Keratinocyte (primary cell): ENCODE measurements around the gene SCP2D1. TPM values are rescaled to one million over a fixed set of nuclear protein-coding genes. Genes with fewer than 3 reads are reported as not detected.

ENCODE experiments used
- DNase-seq: peaks from one replicate; pipeline ENCODE4 v3.0.0-alpha.2; 2011; ENCODE audit warnings: low read depth, missing footprints, low spot score
- FAIRE-seq: peaks from 2 replicates; lab custom pipeline; 2011; peaks lifted over from hg19 to GRCh38; lab: Jason Lieb, UNC
- H2AFZ ChIP-seq: 2 replicates; pipeline ENCODE4 v1.6.0; 2012; ENCODE audit warnings: low read length, control low read depth, inconsistent platforms; ENCODE audit not compliant: control insufficient read depth
- H3K27ac ChIP-seq: 2 replicates; pipeline ENCODE4 v1.5.1; 2011; ENCODE audit warnings: low read length; ENCODE audit not compliant: control insufficient read depth, insufficient read depth
- H3K27me3 ChIP-seq: 3 replicates; pipeline ENCODE4 v1.6.0; 2011; ENCODE audit warnings: low read length; ENCODE audit not compliant: control insufficient read depth, insufficient read depth; ENCODE audit errors: extremely low read depth
- H3K36me3 ChIP-seq, 2 experiments: 2 replicates in 1 of 2; 3 replicates in 1 of 2; pipeline ENCODE4 v1.5.1; 2011; ENCODE audit warnings: low read length in 2 of 2, mild to moderate bottlenecking in 1 of 2; ENCODE audit not compliant: control insufficient read depth in 2 of 2, insufficient read depth in 2 of 2; ENCODE audit errors: extremely low read depth in 1 of 2
- H3K4me1 ChIP-seq: 3 replicates; pipeline ENCODE4 v1.5.1; 2011; ENCODE audit warnings: low read length; ENCODE audit not compliant: control insufficient read depth, insufficient read depth; ENCODE audit errors: extremely low read depth
- H3K4me2 ChIP-seq: 3 replicates; pipeline ENCODE4 v1.6.0; 2011; ENCODE audit warnings: low read depth, low read length; ENCODE audit not compliant: control insufficient read depth, insufficient read depth; ENCODE audit errors: extremely low read depth
- H3K4me3 ChIP-seq, 3 experiments: fragments of 200-600 bp in 1 of 3; sonication (generic) in 1 of 3; 2 replicates in 2 of 3; 3 replicates in 1 of 3; pipeline ENCODE4 v1.5.1; 2011 to 2016; ENCODE audit warnings: low read length in 3 of 3, mild to moderate bottlenecking in 3 of 3, control low read depth in 2 of 3, inconsistent platforms in 1 of 3, low read depth in 1 of 3, mixed read lengths in 1 of 3, mixed run types in 1 of 3, moderate library complexity in 1 of 3; ENCODE audit not compliant: control insufficient read depth in 2 of 3, insufficient read depth in 2 of 3; ENCODE audit errors: extremely low read depth in 1 of 3
- H3K79me2 ChIP-seq: 2 replicates; pipeline ENCODE4 v1.6.0; 2012; ENCODE audit warnings: low read length; ENCODE audit not compliant: control insufficient read depth, insufficient read depth
- H3K9ac ChIP-seq: 3 replicates; pipeline ENCODE4 v1.6.0; 2011; ENCODE audit warnings: low read length; ENCODE audit not compliant: control insufficient read depth, insufficient read depth; ENCODE audit errors: extremely low read depth
- H3K9me1 ChIP-seq: 3 replicates; pipeline ENCODE4 v1.6.0; 2011; ENCODE audit warnings: low read length; ENCODE audit not compliant: control insufficient read depth, insufficient read depth; ENCODE audit errors: extremely low read depth
- H3K9me3 ChIP-seq: 2 replicates; pipeline ENCODE4 v1.5.1; 2012; ENCODE audit warnings: low read depth, low read length; ENCODE audit not compliant: control insufficient read depth
- H4K20me1 ChIP-seq: 3 replicates; pipeline ENCODE4 v1.6.0; 2011; ENCODE audit warnings: low read length; ENCODE audit not compliant: control insufficient read depth, insufficient read depth; ENCODE audit errors: extremely low read depth
- EZH2 ChIP-seq: IDR thresholded peaks from one replicate; pipeline ENCODE4 v1.6.1; 2012; ENCODE audit warnings: inconsistent platforms, mild to moderate bottlenecking, low read length, moderate library complexity
- dilution Hi-C: fragments of 300-500 bp; cut with MboI; formaldehyde crosslinking; loops from one replicate; pipeline ENCODE4 v1.7.0; 2020; ENCODE audit warnings: low sequenced_read_pairs; ENCODE audit not compliant: extremely low pct_ligation_motif_present
- polyA minus RNA-seq, 3 experiments: library from RNA; depleted of rRNA, polyadenylated mRNA; stranded (reverse); fragments of >200 nt; gene quantifications; 1 replicate in 1 of 3; 2 replicates in 1 of 3; 3 replicates in 1 of 3; pipeline ENCODE4 v1.2.3, GENCODE V29; 2011
- polyA plus RNA-seq, 5 experiments: library from polyadenylated mRNA; depleted of rRNA in 3 of 5; stranded (reverse) in 3 of 5; stranded (forward) in 1 of 5; unstranded in 1 of 5; fragments of >200 nt; gene quantifications; 1 replicate in 1 of 5; 2 replicates in 3 of 5; 3 replicates in 1 of 5; pipeline versions ENCODE4 v1.2.1 to v1.2.3, GENCODE V29; 2011 to 2012; ENCODE audit warnings: missing spikeins in 2 of 5, low read depth in 1 of 5, low replicate concordance in 1 of 5
- TF ChIP-seq, protein P1 (sequence below), 3 experiments: IDR thresholded peaks in 1 of 3; conservative IDR thresholded peaks in 1 of 3; optimal IDR thresholded peaks in 1 of 3; 2 replicates in 2 of 3; 3 replicates in 1 of 3; pipeline versions ENCODE3 to v1.5.1; 2011; ENCODE audit warnings: low read length in 3 of 3, mild to moderate bottlenecking in 3 of 3, moderate library complexity in 2 of 3, control low read depth in 1 of 3, inconsistent platforms in 1 of 3; ENCODE audit not compliant: insufficient read depth in 2 of 3; ENCODE audit errors: extremely low read depth in 1 of 3

The SCP2D1 gene
- polyA plus RNA-seq (not detected in 3 replicates), polyA minus RNA-seq (not detected in 3 replicates)
- not detected for polyA plus RNA-seq (2011; ENCODE audit: low read depth)
- polyA plus RNA-seq (2011; cell fraction: cytosol; rRNA removed): not detected in 2 replicates
- not detected in 2 replicates for polyA plus RNA-seq (2011; cell fraction: nucleus; rRNA removed)
- polyA plus RNA-seq (2012; ENCODE audit: low replicate concordance): not detected in 2 replicates
- polyA minus RNA-seq (2011; cell fraction: cytosol; rRNA and poly(A)+ RNA removed): not detected
- polyA minus RNA-seq (2011; cell fraction: nucleus; rRNA and poly(A)+ RNA removed): not detected in 2 replicates

DNA sequence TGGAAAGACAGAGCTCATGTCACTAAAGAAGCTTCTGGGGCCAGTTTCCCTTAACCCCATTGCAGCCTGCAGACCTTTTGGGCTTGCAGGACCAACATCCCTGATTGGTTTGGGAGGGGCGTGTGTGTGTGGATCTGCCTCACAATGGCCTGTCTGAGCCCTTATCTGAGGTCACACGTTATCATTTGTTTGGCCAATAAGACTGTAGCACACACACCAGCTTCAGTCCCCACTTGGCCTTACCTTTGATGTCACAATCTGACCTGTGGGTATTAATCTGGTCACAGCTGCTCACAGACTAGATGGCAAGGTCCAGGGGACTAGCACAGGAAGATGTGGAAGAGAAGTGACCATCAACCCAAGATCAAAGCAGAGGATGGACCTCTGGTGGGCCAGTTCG lies at the start of gene SCP2D1:
TSS of gene SCP2D1 (plus strand) at position 301 of the 400 bp plus-strand sequence. CDS start at position 334, 33 bp downstream.
- Histone ChIP-seq H3K27ac (no peak within 1 kb of the TSS), H3K4me2 (no peak within 1 kb of the TSS), H4K20me1 (no peaks in the 10 kb centered on the region), H3K4me1 (no peaks in the 10 kb centered on the region), H3K9me3 (no peaks in the 10 kb centered on the region), H3K36me3 (no peaks in the 10 kb centered on the region), H3K27me3 (no peaks in the 10 kb centered on the region), H3K4me3 (no peak within 1 kb of the TSS), H3K9ac (no peak within 1 kb of the TSS), H3K9me1 (no peaks in the 10 kb centered on the region), H3K79me2 (no peaks in the 10 kb centered on the region), H2AFZ (no peak within 1 kb of the TSS)
- no peak for TF ChIP-seq EZH2
- TF ChIP-seq, protein P1, sequence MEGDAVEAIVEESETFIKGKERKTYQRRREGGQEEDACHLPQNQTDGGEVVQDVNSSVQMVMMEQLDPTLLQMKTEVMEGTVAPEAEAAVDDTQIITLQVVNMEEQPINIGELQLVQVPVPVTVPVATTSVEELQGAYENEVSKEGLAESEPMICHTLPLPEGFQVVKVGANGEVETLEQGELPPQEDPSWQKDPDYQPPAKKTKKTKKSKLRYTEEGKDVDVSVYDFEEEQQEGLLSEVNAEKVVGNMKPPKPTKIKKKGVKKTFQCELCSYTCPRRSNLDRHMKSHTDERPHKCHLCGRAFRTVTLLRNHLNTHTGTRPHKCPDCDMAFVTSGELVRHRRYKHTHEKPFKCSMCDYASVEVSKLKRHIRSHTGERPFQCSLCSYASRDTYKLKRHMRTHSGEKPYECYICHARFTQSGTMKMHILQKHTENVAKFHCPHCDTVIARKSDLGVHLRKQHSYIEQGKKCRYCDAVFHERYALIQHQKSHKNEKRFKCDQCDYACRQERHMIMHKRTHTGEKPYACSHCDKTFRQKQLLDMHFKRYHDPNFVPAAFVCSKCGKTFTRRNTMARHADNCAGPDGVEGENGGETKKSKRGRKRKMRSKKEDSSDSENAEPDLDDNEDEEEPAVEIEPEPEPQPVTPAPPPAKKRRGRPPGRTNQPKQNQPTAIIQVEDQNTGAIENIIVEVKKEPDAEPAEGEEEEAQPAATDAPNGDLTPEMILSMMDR (optimal IDR thresholded peaks at IDR 0.05 in 1 of 3, IDR thresholded peaks at IDR 0.05 in 1 of 3, conservative IDR thresholded peaks at IDR 0.05 in 1 of 3; ENCODE audit: extremely low read depth in 1 of 3, insufficient read depth in 2 of 3, low read length in 3 of 3): no peak
- dilution Hi-C loops: no loop called here
- FAIRE-seq (no peak), DNase-seq (no peak)

DNA sequence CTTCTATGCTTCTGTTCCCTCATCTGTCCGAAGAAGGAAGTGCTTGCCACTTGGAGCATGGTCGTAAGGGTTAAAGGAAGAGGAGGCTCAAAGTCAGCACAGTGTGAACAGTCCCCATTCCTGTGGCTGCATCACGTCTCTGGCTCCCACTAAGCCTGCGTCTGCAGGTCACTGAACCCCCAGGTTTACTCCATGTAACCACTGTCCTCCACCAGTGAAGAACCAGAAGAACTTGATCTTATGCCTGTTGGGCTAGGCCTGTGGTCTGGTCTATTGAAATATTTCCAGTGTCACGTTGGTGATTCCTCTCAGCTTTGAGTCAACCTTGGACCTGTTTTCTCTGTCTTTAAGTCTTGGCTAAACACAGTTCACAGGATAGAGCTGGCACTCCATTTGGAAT lies 45.9 kb upstream of the SCP2D1 start:
- dilution Hi-C loops: no loop called here
- no peak overlapping the region for H2AFZ ChIP-seq
- H4K20me1 ChIP-seq: no peaks in the 10 kb centered on the region
- H3K9ac ChIP-seq: no peak overlapping the region
- H3K9me3 ChIP-seq: no peaks in the 10 kb centered on the region
- no peak overlapping the region for H3K4me2 ChIP-seq
- no peak overlapping the region for H3K27ac ChIP-seq
- H3K36me3 ChIP-seq: no peaks in the 10 kb centered on the region
- no peaks in the 10 kb centered on the region for H3K79me2 ChIP-seq
- TF ChIP-seq, protein P1 (optimal IDR thresholded peaks at IDR 0.05 in 1 of 3, IDR thresholded peaks at IDR 0.05 in 1 of 3, conservative IDR thresholded peaks at IDR 0.05 in 1 of 3; ENCODE audit: extremely low read depth in 1 of 3, insufficient read depth in 2 of 3, low read length in 3 of 3): no peak
- TF ChIP-seq EZH2: no peak
- H3K4me1 ChIP-seq: no peaks in the 10 kb centered on the region
- no peaks in the 10 kb centered on the region for H3K27me3 ChIP-seq
- H3K4me3 ChIP-seq: no peak overlapping the region
- no peaks in the 10 kb centered on the region for H3K9me1 ChIP-seq
- FAIRE-seq: no peak
- DNase-seq: no peak
